H9 (cell line): Measurements from ENCODE around the gene MAGI1. TPM values are rescaled to one million over a fixed set of nuclear protein-coding genes. Genes with fewer than 3 reads are reported as not detected.

Experiments
- DNase-seq: peaks from one replicate; pipeline ENCODE4 v3.0.0-alpha.2; 2017
- H2AFZ ChIP-seq: one replicate; pipeline ENCODE4 v1.6.1; 2013; ENCODE audit warnings: mild to moderate bottlenecking, low read length, control low read depth, moderate library complexity
- H2AK5ac ChIP-seq: 2 replicates; pipeline ENCODE4 v1.6.1; 2013; ENCODE audit warnings: low read length, control low read depth, mixed read lengths; ENCODE audit not compliant: insufficient read length
- H2BK120ac ChIP-seq: one replicate; pipeline ENCODE4 v1.6.1; 2013; ENCODE audit warnings: low read depth, mild to moderate bottlenecking, low read length, control low read depth, inconsistent platforms; ENCODE audit not compliant: poor library complexity, severe bottlenecking
- H2BK12ac ChIP-seq: 2 replicates; pipeline ENCODE4 v1.6.1; 2013; ENCODE audit warnings: low read length, control low read depth, mixed read lengths, low read depth; ENCODE audit not compliant: insufficient read length
- H2BK15ac ChIP-seq: 2 replicates; pipeline ENCODE4 v1.6.1; 2013; ENCODE audit warnings: low read depth, low read length, control low read depth
- H2BK20ac ChIP-seq: one replicate; pipeline ENCODE4 v1.6.1; 2013; ENCODE audit warnings: low read depth, mild to moderate bottlenecking, low read length, control low read depth, inconsistent platforms; ENCODE audit not compliant: poor library complexity, severe bottlenecking
- H2BK5ac ChIP-seq: 2 replicates; pipeline ENCODE4 v1.6.1; 2013; ENCODE audit warnings: low read length, control low read depth, mixed read lengths; ENCODE audit not compliant: insufficient read length
- H3K14ac ChIP-seq: 2 replicates; pipeline ENCODE4 v1.6.1; 2013; ENCODE audit warnings: low read length, control low read depth; ENCODE audit not compliant: insufficient read depth
- H3K18ac ChIP-seq: 2 replicates; pipeline ENCODE4 v1.6.1; 2013; ENCODE audit warnings: low read depth, mild to moderate bottlenecking, mixed read lengths, low read length, control low read depth; ENCODE audit not compliant: insufficient read length
- H3K23ac ChIP-seq: 2 replicates; pipeline ENCODE4 v1.6.1; 2013; ENCODE audit warnings: low read length, control low read depth, mixed read lengths, low read depth; ENCODE audit not compliant: insufficient read length
- H3K23me2 ChIP-seq: 2 replicates; pipeline ENCODE4 v1.6.1; 2013; ENCODE audit warnings: low read depth, mild to moderate bottlenecking, mixed read lengths, low read length, control low read depth; ENCODE audit not compliant: insufficient read length, poor library complexity, severe bottlenecking
- H3K27ac ChIP-seq: 2 replicates; pipeline ENCODE4 v1.5.1; 2013; ENCODE audit warnings: low read length, control low read depth, mixed read lengths, low read depth; ENCODE audit not compliant: insufficient read length
- H3K27me3 ChIP-seq: 2 replicates; pipeline ENCODE4 v1.6.1; 2013; ENCODE audit warnings: low read length, control low read depth, inconsistent platforms; ENCODE audit not compliant: insufficient read depth
- H3K4ac ChIP-seq: 2 replicates; pipeline ENCODE4 v1.6.1; 2013; ENCODE audit warnings: low read depth, mild to moderate bottlenecking, control low read depth, inconsistent platforms, low read length, moderate library complexity
- H3K4me1 ChIP-seq: 2 replicates; pipeline ENCODE4 v1.6.1; 2013; ENCODE audit warnings: low read length, control low read depth, inconsistent platforms; ENCODE audit not compliant: insufficient read depth
- H3K4me2 ChIP-seq: 2 replicates; pipeline ENCODE4 v1.6.1; 2013; ENCODE audit warnings: low read length, control low read depth, mixed read lengths; ENCODE audit not compliant: insufficient read length, insufficient read depth
- H3K56ac ChIP-seq: 2 replicates; pipeline ENCODE4 v1.6.1; 2013; ENCODE audit warnings: low read depth, mild to moderate bottlenecking, mixed read lengths, low read length, control low read depth; ENCODE audit not compliant: insufficient read length
- H3K79me1 ChIP-seq: 2 replicates; pipeline ENCODE4 v1.6.1; 2013; ENCODE audit warnings: low read depth, mild to moderate bottlenecking, moderate library complexity, low read length, control low read depth, inconsistent platforms; ENCODE audit not compliant: insufficient read depth, poor library complexity, severe bottlenecking
- H3K79me2 ChIP-seq: 2 replicates; pipeline ENCODE4 v1.6.1; 2013; ENCODE audit warnings: low read length, control low read depth, inconsistent platforms; ENCODE audit not compliant: insufficient read depth
- H3K9ac ChIP-seq: 2 replicates; pipeline ENCODE4 v1.6.1; 2013; ENCODE audit warnings: low read length, control low read depth, mixed read lengths; ENCODE audit not compliant: insufficient read length; ENCODE audit errors: extremely low read depth
- H3K9me3 ChIP-seq: one replicate; pipeline ENCODE4 v1.6.1; 2013; ENCODE audit warnings: low read depth, low read length, inconsistent platforms; ENCODE audit not compliant: control insufficient read depth
- H3T11ph ChIP-seq: one replicate; pipeline ENCODE4 v1.6.1; 2013; ENCODE audit warnings: mild to moderate bottlenecking, low read length, control low read depth, inconsistent platforms
- H4K20me1 ChIP-seq: one replicate; pipeline ENCODE4 v1.6.1; 2013; ENCODE audit not compliant: control insufficient read depth, insufficient read length, insufficient read depth
- H4K5ac ChIP-seq: 2 replicates; pipeline ENCODE4 v1.6.1; 2013; ENCODE audit warnings: low read depth, mild to moderate bottlenecking, mixed read lengths, low read length, control low read depth; ENCODE audit not compliant: insufficient read length
- H4K8ac ChIP-seq: replicated peaks from 2 replicates; pipeline ENCODE4 v1.6.1; 2013; ENCODE audit warnings: low read length, control low read depth, mixed read lengths, low read depth; ENCODE audit not compliant: insufficient read length
- H4K91ac ChIP-seq: 2 replicates; pipeline ENCODE4 v1.6.1; 2013; ENCODE audit warnings: low read depth, mild to moderate bottlenecking, moderate library complexity, mixed read lengths, low read length, control low read depth; ENCODE audit not compliant: insufficient read length
- H3K27ac Mint-ChIP-seq, 3 experiments: 2 replicates in 2 of 3; 3 replicates in 1 of 3; pipeline ENCODE4 v1.8.0; 2020 to 2021; ENCODE audit warnings: mixed read lengths in 3 of 3, mild to moderate bottlenecking in 1 of 3, moderate library complexity in 1 of 3
- H3K27me3 Mint-ChIP-seq: 2 replicates; pipeline ENCODE4 v1.8.0; 2021; ENCODE audit warnings: low read depth, mild to moderate bottlenecking, moderate library complexity, mixed read lengths
- H3K36me3 Mint-ChIP-seq, 3 experiments: 2 replicates in 2 of 3; 3 replicates in 1 of 3; pipeline ENCODE4 v1.8.0; 2020 to 2021; ENCODE audit warnings: low read depth in 3 of 3, mixed read lengths in 3 of 3; ENCODE audit not compliant: insufficient read depth in 1 of 3
- H3K4me1 Mint-ChIP-seq, 2 experiments: 2 replicates each; pipeline ENCODE4 v1.8.0; 2020; ENCODE audit warnings: mixed read lengths in 2 of 2
- H3K4me3 Mint-ChIP-seq, 2 experiments: 2 replicates in 1 of 2; 3 replicates in 1 of 2; pipeline ENCODE4 v1.8.0; 2020 to 2021; ENCODE audit warnings: mild to moderate bottlenecking in 2 of 2, mixed read lengths in 2 of 2, moderate library complexity in 1 of 2
- H3K9me3 Mint-ChIP-seq, 2 experiments: 2 replicates in 1 of 2; 3 replicates in 1 of 2; pipeline ENCODE4 v1.8.0; 2020; ENCODE audit warnings: mild to moderate bottlenecking in 2 of 2, mixed read lengths in 2 of 2, moderate library complexity in 1 of 2
- WGBS: extraction: QIAGEN DNeasy Blood & Tissue Kit; methylation state at CpG from one replicate; pipeline ENCODE4 v1.1.7; 2013; ENCODE audit warnings: missing lambda C conversion rate, low lambda C conversion rate, mixed read lengths; ENCODE audit not compliant: insufficient read length; ENCODE audit errors: extremely low coverage; 5-methylcytosine and 5-hydroxymethylcytosine counted together
- total RNA-seq: library from RNA; stranded (reverse); gene quantifications from 2 replicates; pipeline ENCODE4 v1.2.1, GENCODE V29; 2021
- TF ChIP-seq, protein P1 (sequence below): fragments of 200-600 bp; sonication (generic); conservative IDR thresholded peaks from 3 replicates; pipeline ENCODE4 v1.8.0; 2021; ENCODE audit warnings: antibody characterized with exemption, mild to moderate bottlenecking

The MAGI1 gene
- total RNA-seq, 1 experiment from 2014 or later, result 65.7 TPM

DNA sequence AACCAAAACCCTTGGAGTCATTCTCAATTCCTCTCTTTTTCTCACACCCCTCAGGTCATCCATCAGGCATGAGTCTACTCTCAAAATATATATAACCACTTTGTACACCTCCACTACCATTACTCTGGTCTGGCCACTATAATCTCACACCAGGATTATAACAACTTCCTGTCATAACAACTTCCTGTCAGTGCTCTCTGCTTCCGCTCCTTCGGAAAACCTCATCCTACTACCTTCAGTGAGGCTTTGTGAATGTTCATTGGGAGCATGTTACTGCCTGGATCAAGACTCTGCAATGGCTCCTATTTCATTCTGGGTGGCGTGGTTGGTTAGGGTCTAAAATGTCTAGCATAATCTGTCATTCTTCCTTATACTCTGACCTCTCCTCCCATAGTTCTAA lies 447.4 kb downstream of the MAGI1 start:
- no peak overlapping the region for H4K91ac ChIP-seq
- H2BK5ac ChIP-seq, result no peak overlapping the region
- no peak overlapping the region for H3K18ac ChIP-seq
- H3K27me3 ChIP-seq, result no peaks in the 10 kb centered on the region
- peaks cover 3% of the 10 kb centered on the region for H3K23me2 ChIP-seq
- H4K20me1 ChIP-seq, result no peaks in the 10 kb centered on the region
- Mint-ChIP-seq H3K4me1 (peaks cover 74 to 81% of the 10 kb centered on the region in 2 experiments), H3K27ac (peak overlapping the region in 2 of 3 experiments; percentile 0 to 25; a peak in 3 of 7 replicates), H3K4me3 (no peak overlapping the region), H3K36me3 (no peaks in the 10 kb centered on the region), H3K27me3 (no peaks in the 10 kb centered on the region), H3K9me3 (no peaks in the 10 kb centered on the region)
- no peak overlapping the region for H2BK15ac ChIP-seq
- peaks cover 26% of the 10 kb centered on the region; the same call in 1 of the 2 replicates for H3K79me2 ChIP-seq
- no peak overlapping the region for H2AK5ac ChIP-seq
- H4K5ac ChIP-seq, result no peak overlapping the region
- WGBS, result no CpG with 5 or more reads among the region's 3 CpGs
- no peaks in the 10 kb centered on the region for H3K9me3 ChIP-seq
- no peak overlapping the region for H3T11ph ChIP-seq
- peaks cover 2% of the 10 kb centered on the region for H3K79me1 ChIP-seq
- H2BK12ac ChIP-seq, result no peak overlapping the region
- no peak overlapping the region for H3K9ac ChIP-seq
- H2BK120ac ChIP-seq, result no peak overlapping the region
- H3K4me2 ChIP-seq, result no peak overlapping the region
- no peak overlapping the region for H3K4ac ChIP-seq
- no peak overlapping the region for H4K8ac ChIP-seq
- no peak overlapping the region for H3K56ac ChIP-seq
- peaks cover 10% of the 10 kb centered on the region; the same call in 1 of the 2 replicates for H3K4me1 ChIP-seq
- TF ChIP-seq, protein P1, sequence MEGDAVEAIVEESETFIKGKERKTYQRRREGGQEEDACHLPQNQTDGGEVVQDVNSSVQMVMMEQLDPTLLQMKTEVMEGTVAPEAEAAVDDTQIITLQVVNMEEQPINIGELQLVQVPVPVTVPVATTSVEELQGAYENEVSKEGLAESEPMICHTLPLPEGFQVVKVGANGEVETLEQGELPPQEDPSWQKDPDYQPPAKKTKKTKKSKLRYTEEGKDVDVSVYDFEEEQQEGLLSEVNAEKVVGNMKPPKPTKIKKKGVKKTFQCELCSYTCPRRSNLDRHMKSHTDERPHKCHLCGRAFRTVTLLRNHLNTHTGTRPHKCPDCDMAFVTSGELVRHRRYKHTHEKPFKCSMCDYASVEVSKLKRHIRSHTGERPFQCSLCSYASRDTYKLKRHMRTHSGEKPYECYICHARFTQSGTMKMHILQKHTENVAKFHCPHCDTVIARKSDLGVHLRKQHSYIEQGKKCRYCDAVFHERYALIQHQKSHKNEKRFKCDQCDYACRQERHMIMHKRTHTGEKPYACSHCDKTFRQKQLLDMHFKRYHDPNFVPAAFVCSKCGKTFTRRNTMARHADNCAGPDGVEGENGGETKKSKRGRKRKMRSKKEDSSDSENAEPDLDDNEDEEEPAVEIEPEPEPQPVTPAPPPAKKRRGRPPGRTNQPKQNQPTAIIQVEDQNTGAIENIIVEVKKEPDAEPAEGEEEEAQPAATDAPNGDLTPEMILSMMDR, result no peak
- no peak for DNase-seq
- no peak overlapping the region for H2AFZ ChIP-seq
- H3K23ac ChIP-seq, result no peak overlapping the region
- no peak overlapping the region for H3K27ac ChIP-seq
- H2BK20ac ChIP-seq, result no peak overlapping the region
- no peak overlapping the region for H3K14ac ChIP-seq
